BJ (cell line): ENCODE data around the gene FER1L5. TPM values are rescaled to one million over a fixed set of nuclear protein-coding genes. Genes with fewer than 3 reads are reported as not detected.

Experiments
- CTCF ChIA-PET: fragments of 350-600 bp; formaldehyde crosslinking; extraction: SDS; loops from one replicate; lab custom pipeline; 2021; ENCODE audit warnings: antibody characterized with exemption, inconsistent platforms; lab: Yijun Ruan, JAX
- POLR2A ChIA-PET: fragments of 300-600 bp; sonication (Branson Sonifier 250); formaldehyde crosslinking; extraction: SDS; loops from one replicate; lab custom pipeline; 2021; ENCODE audit warnings: antibody characterized with exemption; lab: Charles Lee
- DNase-seq: peaks from one replicate; pipeline ENCODE4 v3.0.0-alpha.2; 2011; ENCODE audit warnings: low read depth
- H3K27me3 ChIP-seq: 2 replicates; pipeline ENCODE4 v1.6.0; 2011; ENCODE audit warnings: low read length; ENCODE audit not compliant: control insufficient read depth, insufficient read depth
- H3K36me3 ChIP-seq: 2 replicates; pipeline ENCODE4 v1.5.1; 2011; ENCODE audit warnings: low read length; ENCODE audit not compliant: control insufficient read depth, insufficient read depth
- H3K4me3 ChIP-seq: 2 replicates; pipeline ENCODE4 v1.5.1; 2011; ENCODE audit warnings: low read depth, mild to moderate bottlenecking, control low read depth, low read length
- CTCF ChIP-seq: IDR thresholded peaks from 2 replicates; pipeline ENCODE4 v1.5.1; 2011; ENCODE audit warnings: low read depth, mild to moderate bottlenecking, control low read depth, inconsistent platforms, low read length, moderate library complexity; ENCODE audit not compliant: insufficient read depth
- polyA plus RNA-seq: library from polyadenylated mRNA; depleted of rRNA; stranded (reverse); fragments of >200 nt; gene quantifications from 2 replicates; pipeline ENCODE4 v1.2.3, GENCODE V29; 2011

The FER1L5 gene
- polyA plus RNA-seq, 1 experiment, result 0.07 TPM

DNA sequence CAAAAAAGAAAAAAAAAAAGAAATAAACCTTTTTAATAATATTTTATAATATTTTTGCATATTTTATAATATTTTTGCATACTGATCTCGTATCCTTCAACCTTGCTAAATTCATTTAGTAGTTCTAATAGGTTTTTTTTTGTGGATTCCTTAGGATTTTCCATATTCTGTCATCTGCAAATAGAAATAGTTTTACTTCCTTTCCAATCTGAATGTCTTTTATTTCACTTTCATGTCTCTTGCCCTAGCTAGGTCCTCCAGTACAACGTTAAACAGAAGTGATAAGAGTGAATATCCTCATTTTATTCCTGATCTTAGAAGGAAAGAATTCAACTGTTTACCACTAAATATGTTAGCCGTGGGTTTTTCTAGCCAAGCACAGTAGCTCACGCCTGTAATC is 83.6 kb downstream of the FER1L5 start:
- no peak for TF ChIP-seq CTCF
- no peaks in the 10 kb centered on the region for H3K27me3 ChIP-seq
- ChIA-PET POLR2A (no interaction called here), CTCF (no interaction called here)
- no peak overlapping the region for H3K4me3 ChIP-seq
- H3K36me3 ChIP-seq, result peaks cover 3% of the 10 kb centered on the region
- no peak for DNase-seq

DNA sequence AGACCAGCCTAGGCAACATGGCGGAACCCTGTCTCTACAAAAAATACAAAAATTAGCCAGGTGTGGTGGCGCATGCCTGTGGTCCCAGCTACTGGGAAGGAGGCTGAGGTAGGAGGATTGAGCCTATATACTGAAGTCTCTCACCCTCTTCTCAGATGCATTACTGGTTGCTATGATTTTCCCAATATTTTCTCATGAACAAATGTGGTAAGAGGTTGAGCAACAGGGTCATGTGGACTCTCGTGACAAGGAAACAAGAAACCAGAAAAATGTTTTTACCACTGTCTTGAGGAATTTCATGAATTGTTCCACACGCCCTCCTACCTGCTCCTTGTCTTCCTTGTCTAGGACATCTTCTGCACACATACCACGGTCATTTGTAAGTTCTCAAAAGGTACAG is 84.9 kb downstream of the FER1L5 start:
- peaks cover 6% of the 10 kb centered on the region for H3K36me3 ChIP-seq
- no peak overlapping the region for H3K4me3 ChIP-seq
- TF ChIP-seq CTCF, result no peak
- peak; percentile 1 for DNase-seq
- no peaks in the 10 kb centered on the region for H3K27me3 ChIP-seq
- CTCF ChIA-PET, result no interaction called here
- POLR2A ChIA-PET, result no interaction called here

DNA sequence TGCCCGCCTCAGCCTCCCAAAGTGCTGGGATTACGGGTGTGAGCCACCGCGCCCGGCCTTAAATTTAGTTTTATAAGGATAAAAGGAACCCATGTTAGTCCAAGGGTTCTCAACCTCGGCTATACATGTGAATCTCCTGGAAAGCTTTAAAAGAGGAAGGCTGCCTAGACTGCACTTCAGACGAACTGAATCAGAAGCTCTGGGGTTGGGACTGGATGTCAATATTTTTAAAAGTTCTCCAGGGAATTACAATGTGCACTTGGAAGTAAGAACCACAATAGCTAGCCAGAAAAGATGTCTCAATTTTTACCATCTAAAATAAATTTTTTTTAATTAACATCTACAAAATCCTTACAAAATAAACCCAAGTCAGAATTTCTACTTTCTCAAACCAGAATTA is 87.2 kb downstream of the FER1L5 start:
- H3K27me3 ChIP-seq, result no peaks in the 10 kb centered on the region
- no peak overlapping the region for H3K4me3 ChIP-seq
- H3K36me3 ChIP-seq, result peaks cover 14% of the 10 kb centered on the region
- DNase-seq, result no peak
- TF ChIP-seq CTCF, result no peak
- CTCF ChIA-PET, result no interaction called here
- POLR2A ChIA-PET, result no interaction called here

DNA sequence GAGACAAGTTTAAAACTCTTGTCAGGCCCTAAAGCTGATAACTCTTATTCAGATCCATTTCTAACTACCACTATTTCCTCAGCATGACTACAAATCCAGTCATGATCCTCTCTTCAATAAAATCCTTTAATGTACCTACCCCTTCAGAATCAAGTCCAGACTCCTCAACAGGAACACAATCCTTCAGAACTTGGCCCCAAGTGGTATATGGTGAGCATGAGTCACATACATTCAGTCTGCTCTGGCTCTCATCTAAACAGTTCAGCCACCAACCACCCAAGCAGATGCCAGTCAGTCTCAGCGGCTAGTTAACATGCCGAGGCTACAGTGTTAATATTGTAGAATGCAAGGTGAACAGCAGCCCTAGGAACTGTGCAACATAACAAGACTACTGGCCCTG is 87.6 kb downstream of the FER1L5 start:
- POLR2A ChIA-PET, result no interaction called here
- Histone ChIP-seq H3K27me3 (no peaks in the 10 kb centered on the region), H3K36me3 (peaks cover 14% of the 10 kb centered on the region), H3K4me3 (no peak overlapping the region)
- TF ChIP-seq CTCF, result no peak
- CTCF ChIA-PET, result no interaction called here
- no peak for DNase-seq

DNA sequence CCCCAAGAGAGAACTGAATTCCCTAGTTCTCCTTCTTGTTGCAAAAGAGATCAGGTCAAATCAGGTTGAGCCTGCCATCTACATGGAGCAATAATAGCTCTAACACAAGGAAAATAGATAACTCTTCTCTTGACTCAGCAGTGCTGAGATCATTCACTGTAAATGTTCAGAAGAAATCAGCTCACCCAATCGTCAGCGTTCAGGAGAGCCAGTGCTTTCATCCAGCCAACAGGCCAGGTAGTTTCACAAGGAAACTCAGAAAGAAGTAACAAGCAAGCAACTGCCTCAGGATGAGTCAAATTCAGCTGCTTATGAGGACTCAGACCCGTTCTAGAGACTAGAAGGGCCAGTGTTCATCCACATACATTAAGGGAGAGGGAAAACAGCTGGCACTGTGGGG is 91.4 kb downstream of the FER1L5 start:
- Histone ChIP-seq H3K27me3 (no peaks in the 10 kb centered on the region), H3K4me3 (no peak overlapping the region), H3K36me3 (peaks cover 18% of the 10 kb centered on the region)
- no peak for TF ChIP-seq CTCF
- POLR2A ChIA-PET, result no interaction called here
- no peak for DNase-seq
- CTCF ChIA-PET, result interaction anchor here (0.6 to 0.8 kb wide), 2 partner anchors 66 to 166 kb away, joined by 3 read pairs; no protein-coding TSS in a partner anchor
